Gastrocnemius medialis (tissue), 4 donors: ENCODE data around the gene BRICD5. TPM values are rescaled to one million over a fixed set of nuclear protein-coding genes. Genes with fewer than 3 reads are reported as not detected.

Experiments used
- ATAC-seq, 2 donors: fragments of 150-250 bp; one replicate each; pipeline ENCODE4 v1.9.1; 2016
- DNase-seq, 2 donors: peaks; one replicate each; pipeline ENCODE4 v3.0.0-alpha.2; 2019
- H3K27ac ChIP-seq, 4 donors: fragments of 200-600 bp; sonication (generic); 1 replicate in 1 of 4; 2 replicates in 3 of 4; pipeline ENCODE4 v1.5.1; 2016 to 2018; ENCODE audit warnings: mild to moderate bottlenecking in 2 of 4, moderate library complexity in 1 of 4
- H3K27me3 ChIP-seq, 3 donors: fragments of 200-600 bp; sonication (generic) in 2 of 3; 1 replicate in 1 of 3; 2 replicates in 2 of 3; pipeline versions ENCODE4 v1.5.1 to v1.6.0; 2016 to 2019; ENCODE audit warnings: mild to moderate bottlenecking in 1 of 3, moderate library complexity in 1 of 3
- H3K36me3 ChIP-seq, 2 donors: fragments of 200-600 bp; sonication (generic) in 1 of 2; one replicate each; pipeline ENCODE4 v1.5.1; 2017 to 2018
- H3K4me1 ChIP-seq, 2 donors: fragments of 200-600 bp; sonication (generic) in 1 of 2; one replicate each; pipeline ENCODE4 v1.5.1; 2016 to 2017; ENCODE audit warnings: mild to moderate bottlenecking in 2 of 2
- H3K4me3 ChIP-seq, 4 donors: fragments of 200-600 bp; sonication (generic) in 3 of 4; 1 replicate in 1 of 4; 2 replicates in 3 of 4; pipeline ENCODE4 v1.5.1; 2016 to 2019; ENCODE audit warnings: mild to moderate bottlenecking in 2 of 4
- H3K9me3 ChIP-seq, 3 donors: fragments of 200-600 bp; sonication (generic) in 2 of 3; 1 replicate in 1 of 3; 2 replicates in 2 of 3; pipeline ENCODE4 v1.5.1; 2016 to 2019
- CTCF ChIP-seq, 5 experiments: fragments of 450-650 bp in 3 of 5; fragments of 200-600 bp in 2 of 5; sonication (generic) in 2 of 5; IDR thresholded peaks in 4 of 5; conservative IDR thresholded peaks in 1 of 5; 1 replicate in 4 of 5; 2 replicates in 1 of 5; pipeline ENCODE4 v1.5.1; 2016 to 2019; ENCODE audit warnings: antibody characterized with exemption in 5 of 5, mild to moderate bottlenecking in 3 of 5, moderate library complexity in 3 of 5
- POLR2A ChIP-seq, 2 donors: fragments of 450-650 bp; IDR thresholded peaks; one replicate each; pipeline ENCODE4 v1.6.1; 2017; ENCODE audit warnings: antibody characterized with exemption in 2 of 2, mild to moderate bottlenecking in 2 of 2, moderate library complexity in 2 of 2
- in situ Hi-C, 4 donors: fragments of 200-750 bp; cut with MboI; loops; one replicate each; pipeline versions ENCODE4 v1.15.0 to v1.8.0; 2017; ENCODE audit warnings: low sequenced_read_pairs in 4 of 4
- intact Hi-C: fragments of 100-400 bp; cut with DNase I; formaldehyde crosslinking; loops from one replicate; pipeline ENCODE4 v1.15.1; 2023; ENCODE audit warnings: low total_unique reads
- total RNA-seq, 4 donors: library from RNA; depleted of rRNA; stranded (reverse); fragments of >200 nt; gene quantifications; one replicate each; pipeline versions ENCODE4 v1.1.0 to v1.2.3, GENCODE V29; 2016

Gene BRICD5
- total RNA-seq, 4 donors from 2014 or later, result 0.15 to 2.2 (median 1.4) TPM

GRCh38 chr16:2235695-2236336 is 25.2 kb upstream of the BRICD5 start:
- Histone ChIP-seq H3K4me1 (peaks cover 13% of the 10 kb centered on the region in 2 donors), H3K27me3 (peaks cover 10 to 18% (median 17%) of the 10 kb centered on the region in 3 donors), H3K4me3 (no peak overlapping the region), H3K27ac (no peak overlapping the region), H3K9me3 (no peaks in the 10 kb centered on the region), H3K36me3 (peaks cover 0 to 60% of the 10 kb centered on the region in 2 donors)
- DNase-seq, result no peak
- no peak for ATAC-seq
- in situ Hi-C loops (no loop called here), intact Hi-C loops (no loop called here)
- TF ChIP-seq POLR2A (IDR thresholded peaks at IDR 0.05) (no peak), CTCF (IDR thresholded peaks at IDR 0.05 in 4 of 5, conservative IDR thresholded peaks at IDR 0.05 in 1 of 5) (no peak)

- ATAC-seq (no peak), DNase-seq (no peak)
- Histone ChIP-seq H3K4me3 (no peak overlapping the region), H3K36me3 (peaks cover 0 to 62% of the 10 kb centered on the region in 2 donors), H3K27me3 (peaks cover 10 to 18% (median 17%) of the 10 kb centered on the region in 3 donors), H3K27ac (no peak overlapping the region), H3K9me3 (no peaks in the 10 kb centered on the region), H3K4me1 (peaks cover 13% of the 10 kb centered on the region in 2 donors)
- in situ Hi-C loops (no loop called here), intact Hi-C loops (no loop called here)
- TF ChIP-seq CTCF (IDR thresholded peaks at IDR 0.05 in 4 of 5, conservative IDR thresholded peaks at IDR 0.05 in 1 of 5), result no peak
- no peak for TF ChIP-seq POLR2A (IDR thresholded peaks at IDR 0.05)
Observed at GRCh38 chr16:2235234-2235651, 24.6 kb upstream of the BRICD5 start.

- no peak for TF ChIP-seq POLR2A (IDR thresholded peaks at IDR 0.05)
Observed at GRCh38 chr16:2234813-2235170, 24.1 kb upstream of the BRICD5 start.

GRCh38 chr16:2233872-2234812 is 23.5 kb upstream of the BRICD5 start:
- intact Hi-C loops (no loop called here), in situ Hi-C loops (no loop called here)
- DNase-seq (no peak), ATAC-seq (no peak)
- H3K9me3 ChIP-seq, result no peaks in the 10 kb centered on the region
- H3K27me3 ChIP-seq, result peaks cover 10 to 18% (median 17%) of the 10 kb centered on the region in 3 donors
- no peak overlapping the region for H3K27ac ChIP-seq
- no peak for TF ChIP-seq CTCF (IDR thresholded peaks at IDR 0.05 in 4 of 5, conservative IDR thresholded peaks at IDR 0.05 in 1 of 5)
- no peak for TF ChIP-seq POLR2A (IDR thresholded peaks at IDR 0.05)
- peaks cover 0 to 66% of the 10 kb centered on the region in 2 donors for H3K36me3 ChIP-seq
- peaks cover 13% of the 10 kb centered on the region in 2 donors for H3K4me1 ChIP-seq
- H3K4me3 ChIP-seq, result no peak overlapping the region

More at GRCh38 chr16:2234813-2235170, 24.1 kb upstream of the BRICD5 start:
- no peak for ATAC-seq
- Histone ChIP-seq H3K36me3 (peaks cover 0 to 65% of the 10 kb centered on the region in 2 donors), H3K27me3 (peaks cover 10 to 18% (median 17%) of the 10 kb centered on the region in 3 donors), H3K9me3 (no peaks in the 10 kb centered on the region), H3K27ac (no peak overlapping the region), H3K4me3 (no peak overlapping the region), H3K4me1 (peaks cover 13% of the 10 kb centered on the region in 2 donors)
- in situ Hi-C loops, result no loop called here
- DNase-seq, result no peak
- intact Hi-C loops, result no loop called here
